PC-9 (cell line): ENCODE results near the gene BBS9.

Experiments used
- EZH2 ChIP-seq: fragments of 200-600 bp; sonication (generic); IDR thresholded peaks from 2 replicates; pipeline ENCODE4 v1.8.0; 2017; ENCODE audit warnings: antibody characterized with exemption, low read depth
- TF ChIP-seq, protein P1 (sequence below): fragments of 200-600 bp; sonication (generic); conservative IDR thresholded peaks from 2 replicates; pipeline ENCODE4 v1.6.1; 2017; ENCODE audit warnings: mixed run types, antibody characterized with exemption, mild to moderate bottlenecking, moderate library complexity

DNA sequence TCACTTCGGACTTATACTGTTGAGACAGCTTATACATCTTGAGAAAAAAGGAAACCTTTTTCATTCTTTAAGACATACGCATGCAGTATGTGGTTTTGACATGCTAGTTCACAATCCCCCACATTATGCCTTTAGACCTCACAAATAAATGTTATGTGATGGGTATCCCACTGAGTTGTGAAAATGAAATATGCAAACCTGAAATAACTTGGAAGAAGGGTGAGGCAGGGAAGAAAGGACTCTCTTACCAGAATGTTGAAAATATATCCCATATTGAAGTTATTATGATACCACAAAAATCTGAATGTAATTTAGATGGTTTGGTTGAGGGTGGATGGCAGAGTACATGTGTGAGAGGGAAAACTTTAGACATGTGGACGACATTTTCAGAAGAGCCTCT lies 379.8 kb downstream of the BBS9 start:
- TF ChIP-seq, protein P1, sequence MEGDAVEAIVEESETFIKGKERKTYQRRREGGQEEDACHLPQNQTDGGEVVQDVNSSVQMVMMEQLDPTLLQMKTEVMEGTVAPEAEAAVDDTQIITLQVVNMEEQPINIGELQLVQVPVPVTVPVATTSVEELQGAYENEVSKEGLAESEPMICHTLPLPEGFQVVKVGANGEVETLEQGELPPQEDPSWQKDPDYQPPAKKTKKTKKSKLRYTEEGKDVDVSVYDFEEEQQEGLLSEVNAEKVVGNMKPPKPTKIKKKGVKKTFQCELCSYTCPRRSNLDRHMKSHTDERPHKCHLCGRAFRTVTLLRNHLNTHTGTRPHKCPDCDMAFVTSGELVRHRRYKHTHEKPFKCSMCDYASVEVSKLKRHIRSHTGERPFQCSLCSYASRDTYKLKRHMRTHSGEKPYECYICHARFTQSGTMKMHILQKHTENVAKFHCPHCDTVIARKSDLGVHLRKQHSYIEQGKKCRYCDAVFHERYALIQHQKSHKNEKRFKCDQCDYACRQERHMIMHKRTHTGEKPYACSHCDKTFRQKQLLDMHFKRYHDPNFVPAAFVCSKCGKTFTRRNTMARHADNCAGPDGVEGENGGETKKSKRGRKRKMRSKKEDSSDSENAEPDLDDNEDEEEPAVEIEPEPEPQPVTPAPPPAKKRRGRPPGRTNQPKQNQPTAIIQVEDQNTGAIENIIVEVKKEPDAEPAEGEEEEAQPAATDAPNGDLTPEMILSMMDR: no peak
- no peak for TF ChIP-seq EZH2
